Parathyroid adenoma (tissue), 2 donors: Measurements from ENCODE around the gene CDC42EP2.

ENCODE experiments used
- H2AFZ ChIP-seq: fragments of 300-600 bp; sonication (generic); one replicate; pipeline ENCODE4 v1.7.0; 2017; ENCODE audit warnings: antibody characterized with exemption, mild to moderate bottlenecking
- H3K27ac ChIP-seq: fragments of 300-600 bp; sonication (generic); one replicate; pipeline ENCODE4 v1.7.0; 2017
- H3K27me3 ChIP-seq: fragments of 300-600 bp; sonication (generic); one replicate; pipeline ENCODE4 v1.7.0; 2017; ENCODE audit warnings: low read length; ENCODE audit not compliant: control insufficient read depth, insufficient read depth
- H3K36me3 ChIP-seq: fragments of 300-600 bp; sonication (generic); one replicate; pipeline ENCODE4 v1.7.0; 2017; ENCODE audit warnings: low read length; ENCODE audit not compliant: control insufficient read depth, insufficient read depth
- H3K4me1 ChIP-seq: fragments of 300-600 bp; sonication (generic); one replicate; pipeline ENCODE4 v1.7.0; 2017; ENCODE audit warnings: control low read depth
- H3K4me2 ChIP-seq: fragments of 300-600 bp; sonication (generic); one replicate; pipeline ENCODE4 v1.7.0; 2017; ENCODE audit warnings: low read length
- H3K4me3 ChIP-seq: fragments of 300-600 bp; sonication (generic); one replicate; pipeline ENCODE4 v1.7.0; 2017; ENCODE audit warnings: low read depth, low read length
- H3K79me2 ChIP-seq: fragments of 300-600 bp; sonication (generic); one replicate; pipeline ENCODE4 v1.7.0; 2017; ENCODE audit warnings: control low read depth
- H3K9ac ChIP-seq: fragments of 300-600 bp; sonication (generic); one replicate; pipeline ENCODE4 v1.7.0; 2017; ENCODE audit warnings: mild to moderate bottlenecking
- H3K9me3 ChIP-seq: fragments of 300-600 bp; sonication (generic); one replicate; pipeline ENCODE4 v1.7.0; 2017; ENCODE audit warnings: low read length; ENCODE audit not compliant: control insufficient read depth
- TF ChIP-seq, protein P1 (sequence below): fragments of 300-600 bp; sonication (generic); IDR thresholded peaks from one replicate; pipeline ENCODE4 v1.7.0; 2017; ENCODE audit warnings: antibody characterized with exemption, mild to moderate bottlenecking
- donor health status: primary hyperparathyroidism.

Gene CDC42EP2

DNA sequence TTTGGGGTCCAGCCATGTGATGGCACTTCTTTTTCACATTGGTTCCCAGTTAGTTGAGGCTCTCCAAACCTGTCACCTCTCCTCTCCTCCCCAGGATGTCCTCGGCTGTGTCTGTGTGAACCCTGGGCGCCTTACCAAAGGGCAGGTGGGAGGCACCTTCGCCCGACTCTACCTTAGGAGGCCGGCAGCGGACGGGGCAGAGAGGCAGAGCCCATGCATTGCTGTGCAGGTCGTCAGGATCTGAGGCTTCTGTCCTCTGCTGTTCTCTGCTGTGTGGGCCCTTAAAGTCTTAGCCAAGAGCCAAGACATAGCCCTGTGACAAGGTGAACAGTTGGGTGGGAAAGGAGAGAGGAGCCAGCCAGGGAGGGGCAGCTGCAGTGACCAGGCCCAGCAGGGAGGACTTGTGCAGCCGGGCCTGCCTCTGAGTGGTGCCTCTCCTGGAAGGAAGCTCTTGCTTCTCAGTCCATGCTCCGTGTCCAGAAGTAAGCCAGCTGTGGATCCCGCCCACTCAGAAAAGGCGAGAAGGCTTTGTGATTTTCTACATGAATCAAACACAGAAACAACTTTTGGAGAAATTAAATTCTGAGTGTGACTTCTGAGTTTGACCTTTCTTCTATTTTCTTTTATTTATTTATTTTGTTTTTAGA, 17.5 kb upstream of the CDC42EP2 start:
- H3K9ac ChIP-seq = no peak overlapping the region

DNA sequence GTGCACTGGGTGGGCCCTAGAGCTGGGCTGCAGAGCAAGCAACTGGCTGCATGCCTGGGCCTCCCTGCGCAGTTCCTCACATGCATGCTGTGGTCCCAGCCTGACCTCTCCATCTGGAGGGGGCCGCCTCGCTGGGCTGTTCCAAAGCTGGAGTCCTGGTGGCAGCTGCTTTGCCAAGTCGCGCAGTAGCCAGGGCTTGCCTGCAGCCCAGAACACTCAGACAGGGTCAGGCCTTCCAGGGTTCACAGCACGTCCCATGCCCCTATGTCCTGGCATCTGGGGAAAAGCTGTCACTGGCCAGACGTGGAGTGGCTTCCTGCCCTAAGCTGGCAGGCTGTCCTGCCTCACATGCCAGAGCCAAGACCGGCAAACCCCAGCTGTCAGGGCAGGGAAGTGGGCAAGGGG, 16.5 kb upstream of the CDC42EP2 start:
- Histone ChIP-seq H3K79me2 (no peaks in the 10 kb centered on the region), H2AFZ (no peak overlapping the region), H3K9ac (no peak overlapping the region), H3K36me3 (no peaks in the 10 kb centered on the region), H3K27ac (no peak overlapping the region), H3K9me3 (no peaks in the 10 kb centered on the region), H3K4me3 (no peak overlapping the region), H3K4me2 (no peak overlapping the region), H3K4me1 (no peaks in the 10 kb centered on the region), H3K27me3 (no peaks in the 10 kb centered on the region)
- TF ChIP-seq, protein P1, sequence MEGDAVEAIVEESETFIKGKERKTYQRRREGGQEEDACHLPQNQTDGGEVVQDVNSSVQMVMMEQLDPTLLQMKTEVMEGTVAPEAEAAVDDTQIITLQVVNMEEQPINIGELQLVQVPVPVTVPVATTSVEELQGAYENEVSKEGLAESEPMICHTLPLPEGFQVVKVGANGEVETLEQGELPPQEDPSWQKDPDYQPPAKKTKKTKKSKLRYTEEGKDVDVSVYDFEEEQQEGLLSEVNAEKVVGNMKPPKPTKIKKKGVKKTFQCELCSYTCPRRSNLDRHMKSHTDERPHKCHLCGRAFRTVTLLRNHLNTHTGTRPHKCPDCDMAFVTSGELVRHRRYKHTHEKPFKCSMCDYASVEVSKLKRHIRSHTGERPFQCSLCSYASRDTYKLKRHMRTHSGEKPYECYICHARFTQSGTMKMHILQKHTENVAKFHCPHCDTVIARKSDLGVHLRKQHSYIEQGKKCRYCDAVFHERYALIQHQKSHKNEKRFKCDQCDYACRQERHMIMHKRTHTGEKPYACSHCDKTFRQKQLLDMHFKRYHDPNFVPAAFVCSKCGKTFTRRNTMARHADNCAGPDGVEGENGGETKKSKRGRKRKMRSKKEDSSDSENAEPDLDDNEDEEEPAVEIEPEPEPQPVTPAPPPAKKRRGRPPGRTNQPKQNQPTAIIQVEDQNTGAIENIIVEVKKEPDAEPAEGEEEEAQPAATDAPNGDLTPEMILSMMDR = no peak

More for the DNA sequence above, 17.5 kb upstream of the CDC42EP2 start:
- no peak overlapping the region for H2AFZ ChIP-seq
- H3K9me3 ChIP-seq = no peaks in the 10 kb centered on the region
- H3K4me2 ChIP-seq = no peak overlapping the region
- H3K27me3 ChIP-seq = no peaks in the 10 kb centered on the region
- TF ChIP-seq, protein P1 = no peak
- no peak overlapping the region for H3K4me3 ChIP-seq
- H3K27ac ChIP-seq = no peak overlapping the region
- H3K36me3 ChIP-seq = no peaks in the 10 kb centered on the region
- no peaks in the 10 kb centered on the region for H3K4me1 ChIP-seq
- H3K79me2 ChIP-seq = no peaks in the 10 kb centered on the region

DNA sequence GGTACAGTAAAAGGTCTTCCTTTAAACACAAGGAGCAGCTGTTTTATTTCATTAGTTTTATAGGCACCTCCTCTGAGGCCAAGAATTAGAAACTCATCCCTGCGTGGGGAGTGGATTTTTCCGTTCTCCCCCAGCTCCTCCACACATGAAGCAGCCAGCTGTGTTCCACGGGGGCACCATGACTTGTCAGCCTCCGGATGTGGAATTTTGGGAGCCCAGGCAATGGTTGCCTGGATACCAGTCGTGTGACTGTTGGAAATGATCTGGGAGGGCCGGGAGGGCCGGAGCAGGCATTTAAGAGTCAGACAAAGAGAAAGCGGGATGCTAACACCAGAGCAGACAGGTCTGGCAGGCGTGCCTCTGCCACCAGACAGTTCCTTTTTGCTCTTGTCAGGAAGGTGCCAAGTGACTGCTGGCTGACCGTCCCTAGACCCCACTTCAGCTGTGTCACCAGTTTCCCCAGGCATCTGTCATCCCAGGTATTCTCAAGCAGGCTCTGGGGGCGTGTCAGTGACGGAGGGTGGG, 15.9 kb upstream of the CDC42EP2 start:
- no peak overlapping the region for H3K4me3 ChIP-seq
- TF ChIP-seq, protein P1 = no peak
- no peaks in the 10 kb centered on the region for H3K36me3 ChIP-seq
- H3K4me1 ChIP-seq = no peaks in the 10 kb centered on the region
- H3K27ac ChIP-seq = no peak overlapping the region
- H3K4me2 ChIP-seq = no peak overlapping the region
- H3K27me3 ChIP-seq = no peaks in the 10 kb centered on the region
- H3K9me3 ChIP-seq = no peaks in the 10 kb centered on the region
- H2AFZ ChIP-seq = no peak overlapping the region
- H3K79me2 ChIP-seq = no peaks in the 10 kb centered on the region
- H3K9ac ChIP-seq = no peak overlapping the region

DNA sequence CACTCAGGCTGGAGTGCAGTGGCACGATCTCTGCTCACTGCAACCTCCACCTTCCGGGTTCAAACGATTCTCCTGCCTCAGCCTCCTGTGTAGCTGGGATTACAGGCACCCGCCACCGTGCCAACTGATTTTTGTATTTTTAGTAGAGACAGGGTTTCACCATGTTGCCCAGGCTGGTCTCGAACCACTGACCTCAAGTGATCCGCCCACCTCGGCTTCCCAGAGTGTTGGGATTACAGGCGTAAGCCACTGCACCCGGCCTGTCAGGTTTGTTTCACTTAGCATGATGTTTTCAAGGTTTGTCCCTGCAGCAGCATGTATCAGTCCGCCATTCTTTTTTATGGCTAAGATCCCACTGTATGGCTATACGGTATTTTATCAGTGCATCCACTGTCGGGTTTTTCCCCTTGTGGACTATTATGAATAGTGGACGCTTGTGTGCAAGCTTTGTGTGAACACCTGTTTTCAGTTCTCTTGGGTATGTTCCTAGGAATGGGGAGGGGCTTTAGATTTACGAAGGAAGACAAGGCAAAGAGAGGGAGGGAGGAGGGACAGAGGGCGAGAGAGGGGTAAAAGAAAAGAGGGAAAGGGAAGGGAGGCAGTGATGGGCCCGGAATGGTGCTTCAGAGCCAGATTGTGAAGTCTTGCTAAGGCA, 13.9 kb upstream of the CDC42EP2 start:
- Histone ChIP-seq H3K9me3 (no peaks in the 10 kb centered on the region), H2AFZ (no peak overlapping the region), H3K36me3 (no peaks in the 10 kb centered on the region), H3K4me2 (no peak overlapping the region), H3K27ac (no peak overlapping the region), H3K4me1 (no peaks in the 10 kb centered on the region), H3K27me3 (no peaks in the 10 kb centered on the region), H3K4me3 (no peak overlapping the region), H3K9ac (no peak overlapping the region), H3K79me2 (no peaks in the 10 kb centered on the region)
- TF ChIP-seq, protein P1 = no peak
